ENCODE measurements around the gene ARHGAP9.

Gene ARHGAP9

GRCh38 chr12:57483466-57483865, 3.8 kb upstream of the ARHGAP9 start:
- Histone ChIP-seq H4K20me1 (ENCODE audit: insufficient read depth, low read length) (no peaks in the 10 kb centered on the region), H3K4me1 (ENCODE audit: low read length) (0 out of 2 replicates have a peak, but pooled peaks cover 3% of the 10 kb centered on the region), H3K27ac (ENCODE audit: low read length) (no peak overlapping the region), H3F3A (ENCODE audit: insufficient read depth, low read length) (0 out of 2 replicates have a peak, but pooled peaks cover 4% of the 10 kb centered on the region), H3K9me2 (replicated peaks; ENCODE audit: insufficient read depth, low read length) (no peaks in the 10 kb centered on the region), H3K9ac (ENCODE audit: low read length) (no peak overlapping the region), H2AFZ (ENCODE audit: low read length) (no peak overlapping the region), H3K4me2 (ENCODE audit: low read depth, low read length) (no peak overlapping the region), H3K36me3 (replicated peaks; ENCODE audit: insufficient read depth, low read length) (no peaks in the 10 kb centered on the region), H3K27me3 (replicated peaks; ENCODE audit: insufficient read depth, low read length) (no peaks in the 10 kb centered on the region), H3K9me3 (replicated peaks; ENCODE audit: insufficient read depth, low read length) (no peaks in the 10 kb centered on the region), H3K4me3 (ENCODE audit: low read length) (no peak overlapping the region), H3K79me2 (ENCODE audit: low read length) (peaks cover 11% of the 10 kb centered on the region)
- TF ChIP-seq CTCF (IDR thresholded peaks at IDR 0.05; ENCODE audit: low read length) (no peak), EZH2phosphoT487 (IDR thresholded peaks at IDR 0.05; ENCODE audit: low read length) (no peak), EZH2 (optimal IDR thresholded peaks at IDR 0.05; ENCODE audit: low read depth, low read length) (no peak)
- no peak for DNase-seq

GRCh38 chr12:57481671-57482070, 2.0 kb upstream of the ARHGAP9 start:
- Histone ChIP-seq H3K9me3 (replicated peaks; ENCODE audit: insufficient read depth, low read length) (no peaks in the 10 kb centered on the region), H3K27me3 (replicated peaks; ENCODE audit: insufficient read depth, low read length) (no peaks in the 10 kb centered on the region), H3K9me2 (replicated peaks; ENCODE audit: insufficient read depth, low read length) (no peaks in the 10 kb centered on the region), H3K27ac (ENCODE audit: low read length) (no peak overlapping the region), H3K4me1 (ENCODE audit: low read length) (peaks cover 8% of the 10 kb centered on the region; the same call in 1 of the 2 replicates), H3K4me3 (ENCODE audit: low read length) (no peak overlapping the region), H3F3A (ENCODE audit: insufficient read depth, low read length) (no peaks in the 10 kb centered on the region), H3K4me2 (ENCODE audit: low read depth, low read length) (no peak overlapping the region), H3K79me2 (ENCODE audit: low read length) (no peaks in the 10 kb centered on the region), H3K9ac (ENCODE audit: low read length) (no peak overlapping the region), H2AFZ (ENCODE audit: low read length) (no peak overlapping the region), H4K20me1 (ENCODE audit: insufficient read depth, low read length) (no peaks in the 10 kb centered on the region), H3K36me3 (replicated peaks; ENCODE audit: insufficient read depth, low read length) (no peaks in the 10 kb centered on the region)
- no peak for DNase-seq
- no peak for TF ChIP-seq CTCF (IDR thresholded peaks at IDR 0.05; ENCODE audit: low read length)
- TF ChIP-seq EZH2phosphoT487 (IDR thresholded peaks at IDR 0.05; ENCODE audit: low read length) = no peak
- no peak for TF ChIP-seq EZH2 (optimal IDR thresholded peaks at IDR 0.05; ENCODE audit: low read depth, low read length)

GRCh38 chr12:57479043-57479375, 657 bp downstream of the ARHGAP9 start:
- Histone ChIP-seq H4K20me1 (ENCODE audit: insufficient read depth, low read length) (no peaks in the 10 kb centered on the region), H2AFZ (ENCODE audit: low read length) (no peak overlapping the region), H3K4me3 (ENCODE audit: low read length) (no peak overlapping the region), H3K27me3 (replicated peaks; ENCODE audit: insufficient read depth, low read length) (no peaks in the 10 kb centered on the region), H3K27ac (ENCODE audit: low read length) (no peak overlapping the region), H3K9ac (ENCODE audit: low read length) (no peak overlapping the region), H3K36me3 (replicated peaks; ENCODE audit: insufficient read depth, low read length) (no peaks in the 10 kb centered on the region), H3K4me1 (ENCODE audit: low read length) (peaks cover 8% of the 10 kb centered on the region; the same call in 1 of the 2 replicates), H3K79me2 (ENCODE audit: low read length) (no peaks in the 10 kb centered on the region), H3K9me3 (replicated peaks; ENCODE audit: insufficient read depth, low read length) (no peaks in the 10 kb centered on the region), H3K9me2 (replicated peaks; ENCODE audit: insufficient read depth, low read length) (no peaks in the 10 kb centered on the region), H3K4me2 (ENCODE audit: low read depth, low read length) (no peak overlapping the region), H3F3A (ENCODE audit: insufficient read depth, low read length) (no peaks in the 10 kb centered on the region)
- no peak for DNase-seq
- TF ChIP-seq EZH2 (optimal IDR thresholded peaks at IDR 0.05; ENCODE audit: low read depth, low read length) = no peak
- TF ChIP-seq EZH2phosphoT487 (IDR thresholded peaks at IDR 0.05; ENCODE audit: low read length) = no peak
- no peak for TF ChIP-seq CTCF (IDR thresholded peaks at IDR 0.05; ENCODE audit: low read length)

Data from MM.1S (cell line).